Fibroblast of the aortic adventitia (primary cell): ENCODE results near the gene TK2. TPM values are rescaled to one million over a fixed set of nuclear protein-coding genes. Genes with fewer than 3 reads are reported as not detected.

Experiments used
- DNase-seq: peaks from one replicate; pipeline ENCODE4 v3.0.0-alpha.2; 2010; ENCODE audit warnings: low read depth
- H3K4me3 ChIP-seq: 2 replicates; pipeline ENCODE4 v1.5.1; 2011; ENCODE audit warnings: low read depth, mild to moderate bottlenecking, control low read depth, low read length, moderate library complexity
- CTCF ChIP-seq: IDR thresholded peaks from 2 replicates; pipeline ENCODE4 v1.5.1; 2011; ENCODE audit warnings: mild to moderate bottlenecking, low read length, control low read depth, inconsistent platforms; ENCODE audit not compliant: insufficient read depth
- total RNA-seq: library from RNA; depleted of rRNA; stranded (reverse); fragments of >200 nt; gene quantifications from 2 replicates; pipeline ENCODE4 v1.2.3, GENCODE V29; 2012; ENCODE audit warnings: low replicate concordance

Gene TK2
- total RNA-seq, 1 donor: 58.8 TPM

DNA sequence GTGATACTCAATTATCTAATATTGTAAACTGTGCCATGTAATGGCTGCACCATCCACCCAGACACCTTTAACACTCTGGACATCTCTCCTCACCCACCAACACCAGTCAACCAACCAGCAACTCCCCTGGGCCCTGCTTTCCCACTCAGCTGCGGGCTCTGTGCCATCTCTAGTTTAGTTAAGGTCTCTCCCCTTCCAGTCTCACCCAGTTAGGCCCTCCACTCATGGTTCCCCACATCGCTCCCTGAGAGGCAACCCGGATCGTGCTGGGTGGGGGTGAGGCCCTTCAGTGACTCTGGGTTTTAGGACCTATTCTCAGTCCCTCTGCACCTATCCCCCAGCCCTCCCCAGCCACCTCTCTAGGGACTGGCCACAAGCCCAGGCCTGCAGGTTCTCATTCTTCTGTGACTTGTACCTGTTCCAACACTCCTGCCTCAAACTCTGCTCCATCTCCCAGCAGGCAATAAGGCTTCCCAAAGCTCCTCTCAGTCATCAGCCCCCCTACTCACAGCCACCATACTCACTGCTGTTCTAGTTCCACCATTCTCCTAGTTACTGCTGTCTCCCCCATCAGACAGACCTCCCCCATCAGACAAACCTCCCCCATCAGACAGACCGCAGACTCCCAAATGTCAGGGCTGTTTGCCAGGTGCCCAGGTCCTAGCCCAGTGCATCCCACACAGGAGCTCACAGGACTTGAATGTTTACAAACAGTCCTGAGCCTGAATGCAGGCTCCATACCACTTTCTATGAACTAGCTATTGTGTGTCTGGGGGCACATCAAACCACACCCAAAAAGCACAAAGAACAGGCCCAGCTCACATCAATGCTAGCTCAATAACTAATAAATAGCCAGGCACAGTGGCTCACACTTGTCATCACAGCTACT lies 2.6 kb downstream of the TK2 start:
- no peak overlapping the region for H3K4me3 ChIP-seq
- TF ChIP-seq CTCF: no peak
- DNase-seq: no peak

- H3K4me3 ChIP-seq: no peak overlapping the region
- TF ChIP-seq CTCF: no peak
- no peak for DNase-seq
Observed at GRCh38 chr16:66544016-66544757, 5.7 kb downstream of the TK2 start.

DNA sequence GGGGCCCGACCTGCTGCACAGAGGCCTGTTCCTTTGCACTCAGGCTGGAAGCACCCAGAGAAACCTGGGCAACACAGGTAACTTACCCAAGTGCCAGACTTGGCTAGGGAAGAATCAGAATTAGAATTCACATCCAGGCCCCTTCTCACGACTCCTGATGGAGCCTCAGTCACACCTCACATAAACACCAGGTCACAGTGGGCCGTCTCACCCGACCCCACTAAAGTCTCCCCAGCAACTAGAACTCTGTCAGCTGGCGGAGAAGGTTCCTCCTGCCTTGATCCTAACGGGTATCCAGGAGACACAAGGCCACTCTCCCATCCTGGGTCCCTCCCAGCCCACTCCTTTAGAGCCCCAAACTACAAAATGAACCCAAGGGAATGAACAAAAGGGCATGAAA lies 6.4 kb downstream of the TK2 start:
- DNase-seq: no peak

GRCh38 chr16:66542396-66542795 lies 7.5 kb downstream of the TK2 start:
- DNase-seq: no peak
- no peak for TF ChIP-seq CTCF
- H3K4me3 ChIP-seq: no peak overlapping the region

More for the DNA sequence above, 6.4 kb downstream of the TK2 start:
- H3K4me3 ChIP-seq: no peak overlapping the region
- TF ChIP-seq CTCF: no peak

- DNase-seq: no peak
- H3K4me3 ChIP-seq: no peak overlapping the region
- TF ChIP-seq CTCF: no peak
Observed at GRCh38 chr16:66541388-66542355, 8.2 kb downstream of the TK2 start.
